HG03439 (cell line): Measurements from ENCODE around the gene ZGPAT.
"Not testable (repeated sequence)": the region's sequence is repeated elsewhere in the genome, so short reads cannot be mapped to it uniquely, and the experiment has no call there.

Source experiments
- ATAC-seq: cut with Tn5 transposase; IDR thresholded peaks from one replicate; pipeline ENCODE4 v1.9.1; 2021; ENCODE audit warnings: mild to moderate bottlenecking, moderate library complexity; ENCODE audit not compliant: unreplicated experiment

ZGPAT gene

DNA sequence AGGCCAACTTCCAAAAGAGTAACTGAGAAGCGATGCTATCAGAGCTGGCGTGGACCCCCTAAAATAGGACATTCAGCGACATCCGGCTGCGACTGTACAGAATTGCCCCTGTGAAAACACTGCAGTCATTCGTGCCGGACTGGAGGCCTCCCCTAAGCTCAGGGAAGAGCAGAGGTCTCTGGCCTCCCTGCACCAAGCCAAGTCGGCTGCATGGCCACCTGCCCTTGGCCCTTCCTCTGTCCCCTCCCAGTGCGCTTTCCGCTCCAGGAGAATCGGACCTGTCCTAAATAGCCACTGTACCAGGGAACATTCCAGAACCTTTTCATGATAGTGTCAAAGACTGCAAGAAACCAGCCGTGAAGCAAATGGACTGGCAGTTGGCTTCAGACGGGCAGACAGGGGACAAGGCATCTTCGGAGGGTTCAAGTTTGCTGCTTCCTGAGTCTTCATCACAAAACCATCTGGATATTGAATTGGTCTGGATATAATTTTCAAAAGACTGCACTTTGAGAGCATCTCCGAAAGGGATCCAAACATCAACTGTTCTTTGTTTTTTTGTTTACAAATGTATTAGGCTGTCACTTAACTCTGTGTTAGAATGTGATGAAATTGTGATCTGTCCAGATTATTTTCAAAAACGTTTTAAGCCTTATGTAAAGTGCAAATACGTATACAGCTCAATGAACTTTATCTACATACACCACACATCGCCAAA is 48.3 kb downstream of the ZGPAT start:
- no peak for ATAC-seq

DNA sequence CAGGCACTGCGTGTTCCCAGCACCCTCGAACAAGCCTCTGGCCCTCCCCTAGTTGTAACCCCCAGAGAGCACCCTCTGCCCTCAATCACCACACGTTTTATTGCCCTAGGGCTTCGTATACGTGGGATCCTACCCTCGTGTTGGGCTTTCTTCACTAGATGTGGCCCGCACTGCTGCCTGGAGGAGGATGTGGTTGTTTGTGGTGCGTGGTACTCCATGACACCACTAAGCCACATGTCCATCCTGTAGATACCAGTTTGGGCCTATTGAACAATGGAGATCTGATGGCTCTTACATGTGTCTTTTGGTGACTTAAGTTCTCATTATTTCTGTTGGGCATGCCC is 48.8 kb downstream of the ZGPAT start:
- no peak for ATAC-seq

DNA sequence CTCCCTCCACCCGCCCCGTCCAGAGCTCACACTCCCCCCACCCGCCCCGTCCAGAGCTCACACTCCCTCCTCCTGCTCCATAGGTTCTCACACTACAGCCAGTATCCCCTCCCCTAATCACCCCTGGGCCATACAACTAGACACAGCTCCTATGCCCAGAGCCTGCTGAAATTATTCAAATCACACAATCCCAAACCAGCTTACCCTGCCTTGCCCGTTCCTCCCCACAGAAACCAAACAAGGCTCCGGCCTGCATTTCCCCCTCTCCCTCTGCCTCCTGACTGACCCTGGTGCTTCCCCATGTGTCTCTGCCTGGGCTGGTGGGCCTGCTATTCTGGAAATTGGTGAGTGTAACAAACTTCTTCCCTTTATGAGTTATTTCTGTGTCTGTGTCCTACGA is 50.3 kb downstream of the ZGPAT start:
- no peak for ATAC-seq

- ATAC-seq, result no peak
Measured at GRCh38 chr20:63759377-63759901, 51.6 kb downstream of the ZGPAT start.

GRCh38 chr20:63765082-63765873 is 57.4 kb downstream of the ZGPAT start:
- ATAC-seq, result no peak

DNA sequence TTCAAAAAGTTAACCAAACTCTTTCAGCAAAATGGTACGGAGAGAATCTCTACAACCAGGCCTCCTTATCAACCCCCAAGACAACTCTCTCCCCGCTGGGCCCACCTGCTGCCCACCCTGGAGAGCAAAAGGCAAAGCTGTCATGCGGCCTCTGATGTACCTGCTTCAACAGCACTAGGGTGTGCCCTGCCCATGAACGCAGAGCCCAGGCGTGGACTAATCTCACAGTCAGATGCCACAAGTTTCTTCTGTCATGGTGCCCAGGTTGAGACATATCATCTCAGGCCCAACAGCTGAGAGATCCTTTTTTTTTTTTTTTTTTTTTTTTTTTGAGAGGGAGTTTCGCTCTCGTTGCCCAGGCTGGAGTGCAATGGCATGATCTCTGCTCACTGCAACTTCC is 58.1 kb downstream of the ZGPAT start:
- ATAC-seq, result no peak

GRCh38 chr20:63766695-63767426 is 59.0 kb downstream of the ZGPAT start:
- ATAC-seq, result no peak

GRCh38 chr20:63767456-63767855 is 59.6 kb downstream of the ZGPAT start:
- no peak for ATAC-seq

DNA sequence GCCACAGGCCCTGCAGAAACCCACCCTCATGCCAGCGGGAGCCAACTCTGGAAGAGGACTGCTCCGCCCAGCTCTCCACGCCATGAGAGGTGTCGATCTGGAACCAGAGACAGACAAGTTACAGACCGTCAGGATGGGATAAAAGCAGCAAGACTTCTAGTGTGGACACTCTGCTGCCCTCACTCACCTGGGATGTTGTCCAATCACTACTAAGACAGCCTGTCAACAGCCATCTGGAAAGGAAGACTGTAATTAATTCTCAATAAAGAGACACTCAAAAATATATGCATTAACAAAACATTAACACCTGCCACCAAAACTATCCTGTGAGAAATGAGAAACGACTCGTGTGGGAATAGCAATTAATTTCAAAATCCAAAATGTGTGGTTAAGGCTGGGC is 60.0 kb downstream of the ZGPAT start:
- no peak for ATAC-seq

GRCh38 chr20:63768591-63769515 is 61.0 kb downstream of the ZGPAT start:
- no peak for ATAC-seq

DNA sequence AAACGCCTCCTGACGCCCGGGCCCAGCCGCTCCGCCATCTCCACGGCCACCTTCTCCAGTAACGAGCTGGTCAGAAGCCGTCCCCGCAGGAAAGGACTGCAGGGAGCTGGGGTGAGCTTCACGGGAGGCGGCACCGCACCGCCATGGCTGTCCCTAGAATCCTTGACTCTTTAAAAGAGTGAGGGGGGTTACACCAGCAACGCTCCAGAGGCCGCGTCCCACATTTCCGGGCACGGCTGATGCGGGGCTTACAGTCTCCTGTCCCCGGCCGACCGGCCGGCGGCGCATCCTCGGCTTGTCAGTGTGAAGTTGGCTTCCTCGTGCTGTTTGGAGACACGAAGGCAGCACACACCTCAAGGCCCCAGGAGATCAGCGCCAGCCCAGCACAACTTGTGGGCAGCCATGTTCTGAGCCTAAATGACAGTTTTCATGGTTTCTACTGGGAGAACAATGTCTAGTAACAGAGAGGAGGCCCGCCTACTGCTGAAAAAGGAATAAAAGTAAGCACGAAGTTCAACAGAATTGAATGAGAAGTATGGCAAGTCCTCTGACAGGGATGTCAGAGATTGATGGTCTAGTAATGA is 62.1 kb downstream of the ZGPAT start:
- no peak for ATAC-seq

- ATAC-seq, result no peak
Measured at GRCh38 chr20:63771046-63771707, 63.3 kb downstream of the ZGPAT start.

DNA sequence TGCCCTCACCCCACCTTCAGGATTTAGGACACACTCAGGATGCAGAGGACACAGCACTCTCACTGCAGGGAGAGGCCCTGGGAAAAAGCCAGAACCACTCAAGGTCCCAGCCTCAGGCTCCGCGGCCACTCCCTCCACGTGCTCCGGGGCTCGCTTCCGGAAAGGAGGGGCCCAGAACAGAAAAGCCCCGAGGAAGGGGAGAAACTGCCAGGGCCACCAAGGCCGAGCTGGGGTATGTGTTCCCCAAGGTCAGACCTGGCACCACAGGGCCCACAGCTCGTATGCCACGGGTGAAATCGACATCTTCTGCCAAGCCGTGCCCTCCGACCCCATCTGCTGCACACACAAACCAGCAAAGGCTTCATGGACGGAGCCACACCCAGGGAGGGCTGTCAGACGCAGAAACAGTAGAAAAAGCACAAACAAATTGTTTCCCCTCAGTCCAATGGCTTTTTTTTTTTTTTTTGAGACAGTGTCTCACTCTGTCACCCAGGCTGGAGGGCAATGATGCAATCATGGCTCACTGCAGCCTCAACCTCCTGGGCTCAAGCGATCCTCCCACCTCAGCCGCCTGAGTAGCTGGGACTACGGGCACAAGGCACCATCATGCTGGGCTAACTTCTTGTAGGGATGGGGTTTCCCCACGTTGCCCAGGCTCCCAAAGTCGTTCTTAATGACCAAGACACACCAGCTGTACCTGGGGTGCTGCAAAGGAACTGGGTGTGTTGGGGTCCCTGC is 65.1 kb downstream of the ZGPAT start:
- ATAC-seq, result no peak

- ATAC-seq, result no peak
Measured at GRCh38 chr20:63773571-63774241, 65.9 kb downstream of the ZGPAT start.

DNA sequence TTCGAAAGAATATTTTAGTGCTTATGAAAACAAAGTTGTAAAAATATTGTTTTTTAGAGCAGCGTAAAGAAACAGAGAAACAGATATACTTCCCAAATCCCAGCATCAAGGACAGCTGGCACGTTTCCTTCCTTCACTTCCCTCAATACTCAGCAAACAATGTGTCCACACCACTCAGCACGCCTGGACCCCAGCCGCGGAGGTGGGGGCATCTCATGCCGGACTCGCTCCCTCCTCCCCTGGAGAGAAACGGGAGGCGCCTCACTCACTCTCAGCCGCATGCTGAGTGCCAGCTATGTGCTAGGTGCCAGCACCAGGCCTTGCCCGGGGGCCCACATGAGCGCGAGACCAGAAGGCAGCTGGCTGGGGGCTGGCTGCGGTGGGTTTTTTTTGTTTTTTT is 66.5 kb downstream of the ZGPAT start:
- no peak for ATAC-seq

GRCh38 chr20:63775096-63775978 is 67.5 kb downstream of the ZGPAT start:
- ATAC-seq, result no peak

GRCh38 chr20:63776875-63777274 is 69.0 kb downstream of the ZGPAT start:
- not testable (repeated sequence) for ATAC-seq
